Choroid plexus epithelial cell (primary cell): Measurements from ENCODE around the gene VIPR2.
"Not testable (repeated sequence)": the region's sequence is repeated elsewhere in the genome, so short reads cannot be mapped to it uniquely, and the experiment has no call there.

ENCODE experiments used
- DNase-seq: peaks from one replicate; pipeline ENCODE4 v3.0.0-alpha.2; 2010; ENCODE audit warnings: low read depth
- H3K4me3 ChIP-seq: 2 replicates; pipeline ENCODE4 v1.5.1; 2011; ENCODE audit warnings: low read depth, mild to moderate bottlenecking, control low read depth, low read length, moderate library complexity
- CTCF ChIP-seq: conservative IDR thresholded peaks from 2 replicates; pipeline ENCODE4 v1.5.1; 2011; ENCODE audit warnings: low read depth, mild to moderate bottlenecking, control low read depth, inconsistent platforms, low read length, moderate library complexity

VIPR2 gene

GRCh38 chr7:159086301-159086925 is 58.3 kb downstream of the VIPR2 start:
- no peak for TF ChIP-seq CTCF
- no peak overlapping the region for H3K4me3 ChIP-seq
- no peak for DNase-seq

- no peak for DNase-seq
- H3K4me3 ChIP-seq, result no peak overlapping the region
- TF ChIP-seq CTCF, result no peak
Measured at GRCh38 chr7:159084069-159084801, 60.4 kb downstream of the VIPR2 start.

- no peak overlapping the region for H3K4me3 ChIP-seq
- no peak for DNase-seq
Measured at GRCh38 chr7:159083698-159084068, 61.0 kb downstream of the VIPR2 start.

GRCh38 chr7:159083001-159083697 is 61.5 kb downstream of the VIPR2 start:
- no peak overlapping the region for H3K4me3 ChIP-seq
- TF ChIP-seq CTCF, result no peak
- DNase-seq, result no peak

More at GRCh38 chr7:159083698-159084068, 61.0 kb downstream of the VIPR2 start:
- no peak for TF ChIP-seq CTCF

- not testable (repeated sequence) for H3K4me3 ChIP-seq, DNase-seq
Measured at GRCh38 chr7:159082075-159082474, 62.6 kb downstream of the VIPR2 start.

- no peak for TF ChIP-seq CTCF
- no peak overlapping the region for H3K4me3 ChIP-seq
- DNase-seq, result no peak
Measured at GRCh38 chr7:159078911-159079270, 65.8 kb downstream of the VIPR2 start.

GRCh38 chr7:159078193-159078910 is 66.3 kb downstream of the VIPR2 start:
- H3K4me3 ChIP-seq, result no peak overlapping the region
- TF ChIP-seq CTCF, result no peak
- DNase-seq, result no peak
